Esophagus squamous epithelium (tissue), 5 donors: ENCODE results near the gene ZCCHC7. TPM values are rescaled to one million over a fixed set of nuclear protein-coding genes. Genes with fewer than 3 reads are reported as not detected.

Experiments
- DNase-seq: peaks from one replicate; lab custom pipeline; 2025; lab: John Stamatoyannopoulos, UW
- H3K27ac ChIP-seq, 4 donors: fragments of 200-600 bp; sonication (generic); one replicate each; pipeline ENCODE4 v1.5.1; 2016 to 2019; ENCODE audit warnings: mild to moderate bottlenecking in 1 of 4
- H3K27me3 ChIP-seq, 4 donors: fragments of 200-600 bp; sonication (generic); 1 replicate in 3 of 4; 2 replicates in 1 of 4; pipeline versions ENCODE4 v1.5.1 to v1.6.0; 2017 to 2021; ENCODE audit warnings: antibody characterized with exemption in 1 of 4
- H3K36me3 ChIP-seq, 3 donors: fragments of 200-600 bp; sonication (generic); one replicate each; pipeline ENCODE4 v1.5.1; 2016 to 2019
- H3K4me1 ChIP-seq, 3 donors: fragments of 200-600 bp; sonication (generic); one replicate each; pipeline ENCODE4 v1.5.1; 2017 to 2019
- H3K4me3 ChIP-seq, 4 donors: fragments of 200-600 bp; sonication (generic); 1 replicate in 3 of 4; 2 replicates in 1 of 4; pipeline ENCODE4 v1.5.1; 2016 to 2019; ENCODE audit warnings: mild to moderate bottlenecking in 2 of 4, moderate library complexity in 1 of 4
- H3K9me3 ChIP-seq, 3 donors: fragments of 200-600 bp; sonication (generic); one replicate each; pipeline ENCODE4 v1.5.1; 2016 to 2019
- CTCF ChIP-seq, 6 experiments: fragments of 450-650 bp in 4 of 6; fragments of 200-600 bp in 2 of 6; sonication (generic) in 2 of 6; IDR thresholded peaks; one replicate each; pipeline ENCODE4 v1.5.1; 2016 to 2019; ENCODE audit warnings: antibody characterized with exemption in 6 of 6, mild to moderate bottlenecking in 4 of 6, moderate library complexity in 4 of 6
- POLR2A ChIP-seq, 4 donors: fragments of 450-650 bp; IDR thresholded peaks; one replicate each; pipeline ENCODE4 v1.6.1; 2017; ENCODE audit warnings: antibody characterized with exemption in 4 of 4, mild to moderate bottlenecking in 4 of 4, moderate library complexity in 3 of 4
- WGBS, 2 donors: methylation state at CpG; one replicate each; pipeline ENCODE4 v1.1.5; 2018; 5-methylcytosine and 5-hydroxymethylcytosine counted together
- intact Hi-C: fragments of 100-400 bp; cut with DNase I; formaldehyde crosslinking; loops from one replicate; pipeline ENCODE4 v1.15.0; 2022
- total RNA-seq, 4 donors: library from RNA; depleted of rRNA; stranded (reverse); fragments of >200 nt; gene quantifications; one replicate each; pipeline ENCODE4 v1.1.0, GENCODE V29; 2016
- donor health status: DM: yes; HTN: yes; CAD: no.

ZCCHC7 gene
- total RNA-seq, 4 donors from 2014 or later = 6.1 to 21.6 (median 13.0) TPM

- TF ChIP-seq POLR2A (IDR thresholded peaks at IDR 0.05) (no peak), CTCF (IDR thresholded peaks at IDR 0.05) (no peak)
- intact Hi-C loops = no loop called here
- Histone ChIP-seq H3K36me3 (peaks cover 0 to 10% (median 0%) of the 10 kb centered on the region in 3 donors), H3K27ac (no peak overlapping the region), H3K4me3 (no peak overlapping the region), H3K9me3 (no peaks in the 10 kb centered on the region), H3K4me1 (no peaks in the 10 kb centered on the region), H3K27me3 (no peaks in the 10 kb centered on the region)
- 84 to 93% methylated on average over 5 of the region's 5 CpGs for WGBS, 2 donors
- DNase-seq = no peak
Measured at GRCh38 chr9:37324691-37325490, 204.5 kb downstream of the ZCCHC7 start.

GRCh38 chr9:37325778-37326177, 205.4 kb downstream of the ZCCHC7 start:
- intact Hi-C loops = no loop called here
- no peak for TF ChIP-seq POLR2A (IDR thresholded peaks at IDR 0.05)
- no peak for TF ChIP-seq CTCF (IDR thresholded peaks at IDR 0.05)
- Histone ChIP-seq H3K4me1 (no peaks in the 10 kb centered on the region), H3K9me3 (no peaks in the 10 kb centered on the region), H3K27me3 (no peaks in the 10 kb centered on the region), H3K27ac (no peak overlapping the region), H3K4me3 (no peak overlapping the region), H3K36me3 (peaks cover 0 to 4% (median 0%) of the 10 kb centered on the region in 3 donors)
- no peak for DNase-seq
- 53 to 55% methylated on average over 2 of the region's 2 CpGs for WGBS, 2 donors

GRCh38 chr9:37327553-37327952, 207.2 kb downstream of the ZCCHC7 start:
- H3K36me3 ChIP-seq = peaks cover 0 to 4% (median 0%) of the 10 kb centered on the region in 3 donors
- TF ChIP-seq POLR2A (IDR thresholded peaks at IDR 0.05) (no peak), CTCF (IDR thresholded peaks at IDR 0.05) (no peak)
- H3K27me3 ChIP-seq = no peaks in the 10 kb centered on the region
- H3K4me3 ChIP-seq = no peak overlapping the region
- no peaks in the 10 kb centered on the region for H3K4me1 ChIP-seq
- no peak overlapping the region for H3K27ac ChIP-seq
- DNase-seq = no peak
- no peaks in the 10 kb centered on the region for H3K9me3 ChIP-seq
- 92 to 100% methylated on average over 4 of the region's 4 CpGs for WGBS, 2 donors
- intact Hi-C loops = no loop called here

- intact Hi-C loops = no loop called here
- no peaks in the 10 kb centered on the region for H3K4me1 ChIP-seq
- no peak overlapping the region for H3K4me3 ChIP-seq
- no peak for DNase-seq
- H3K36me3 ChIP-seq = peaks cover 0 to 4% (median 0%) of the 10 kb centered on the region in 3 donors
- no peaks in the 10 kb centered on the region for H3K9me3 ChIP-seq
- no peaks in the 10 kb centered on the region for H3K27me3 ChIP-seq
- no peak overlapping the region for H3K27ac ChIP-seq
- TF ChIP-seq POLR2A (IDR thresholded peaks at IDR 0.05) (no peak), CTCF (IDR thresholded peaks at IDR 0.05) (no peak)
Measured at GRCh38 chr9:37328556-37329227, 208.3 kb downstream of the ZCCHC7 start.

GRCh38 chr9:37329576-37329975, 209.2 kb downstream of the ZCCHC7 start:
- H3K4me1 ChIP-seq = no peaks in the 10 kb centered on the region
- H3K27me3 ChIP-seq = no peaks in the 10 kb centered on the region
- TF ChIP-seq POLR2A (IDR thresholded peaks at IDR 0.05) = no peak
- TF ChIP-seq CTCF (IDR thresholded peaks at IDR 0.05) = no peak
- WGBS, 2 donors = 89 to 92% methylated on average over 2 of the region's 2 CpGs
- intact Hi-C loops = no loop called here
- DNase-seq = no peak
- H3K36me3 ChIP-seq = peaks cover 0 to 4% (median 0%) of the 10 kb centered on the region in 3 donors
- H3K9me3 ChIP-seq = no peaks in the 10 kb centered on the region
- no peak overlapping the region for H3K4me3 ChIP-seq
- no peak overlapping the region for H3K27ac ChIP-seq
